ENCODE results near the gene CDK4. TPM values are rescaled to one million over a fixed set of nuclear protein-coding genes. Genes with fewer than 3 reads are reported as not detected.

CDK4 gene
- 122 and 130 TPM in 2 replicates for total RNA-seq

GRCh38 chr12:57751788-57752667 is at the start of gene CDK4:
CDK4 (minus strand) TSS chr12:57752310; CDS start chr12:57751717, 593 bp downstream.

GRCh38 chr12:57782608-57783465 is 30.7 kb upstream of the CDK4 start, which contains the start of gene TSFM:
TSFM (plus strand) TSS chr12:57782787; CDS start chr12:57782802, 15 bp downstream.

DNA sequence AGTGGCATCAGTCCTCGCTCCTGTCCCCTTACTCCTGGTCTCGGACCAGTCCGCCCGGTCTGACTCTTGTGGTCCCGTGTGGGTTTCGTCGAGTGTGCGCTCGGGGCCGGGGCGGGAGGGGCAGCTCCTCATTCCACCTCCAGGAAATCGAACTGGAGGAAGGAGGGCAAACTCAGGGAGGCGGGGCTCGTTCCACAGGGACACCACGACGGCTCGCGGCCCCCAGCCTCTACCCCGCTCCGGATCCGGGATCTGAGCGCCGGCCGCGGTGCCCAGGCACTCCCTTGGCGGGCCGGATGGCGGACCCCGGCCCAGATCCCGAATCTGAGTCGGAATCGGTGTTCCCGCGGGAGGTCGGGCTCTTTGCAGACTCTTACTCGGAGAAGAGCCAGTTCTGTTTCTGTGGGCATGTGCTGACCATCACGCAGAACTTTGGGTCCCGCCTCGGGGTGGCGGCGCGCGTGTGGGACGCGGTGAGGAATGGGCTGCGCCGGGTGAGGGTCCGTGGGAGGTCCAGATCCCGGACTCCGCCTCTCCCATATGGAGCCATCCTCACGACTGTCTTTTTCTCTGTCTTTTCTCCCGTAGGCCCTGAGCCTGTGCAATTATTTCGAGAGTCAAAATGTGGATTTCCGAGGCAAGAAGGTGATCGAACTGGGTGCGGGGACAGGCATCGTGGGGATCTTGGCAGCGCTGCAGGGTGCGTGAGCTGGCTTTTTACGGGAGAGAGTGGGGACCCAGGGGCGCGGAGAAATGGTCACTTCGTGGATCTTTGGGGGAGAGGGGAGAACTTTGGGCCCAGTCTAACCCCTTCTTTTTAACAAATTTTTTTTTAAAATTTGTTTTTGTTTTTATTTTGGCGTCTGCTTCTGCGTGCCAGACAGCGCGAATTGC is 20.6 kb upstream of the CDK4 start, which contains the start of gene EEF1AKMT3:
Gene EEF1AKMT3, plus strand, starts transcription at position 186 of the 894 bp plus-strand sequence. Its CDS starts 111 bp downstream, at position 297.

DNA sequence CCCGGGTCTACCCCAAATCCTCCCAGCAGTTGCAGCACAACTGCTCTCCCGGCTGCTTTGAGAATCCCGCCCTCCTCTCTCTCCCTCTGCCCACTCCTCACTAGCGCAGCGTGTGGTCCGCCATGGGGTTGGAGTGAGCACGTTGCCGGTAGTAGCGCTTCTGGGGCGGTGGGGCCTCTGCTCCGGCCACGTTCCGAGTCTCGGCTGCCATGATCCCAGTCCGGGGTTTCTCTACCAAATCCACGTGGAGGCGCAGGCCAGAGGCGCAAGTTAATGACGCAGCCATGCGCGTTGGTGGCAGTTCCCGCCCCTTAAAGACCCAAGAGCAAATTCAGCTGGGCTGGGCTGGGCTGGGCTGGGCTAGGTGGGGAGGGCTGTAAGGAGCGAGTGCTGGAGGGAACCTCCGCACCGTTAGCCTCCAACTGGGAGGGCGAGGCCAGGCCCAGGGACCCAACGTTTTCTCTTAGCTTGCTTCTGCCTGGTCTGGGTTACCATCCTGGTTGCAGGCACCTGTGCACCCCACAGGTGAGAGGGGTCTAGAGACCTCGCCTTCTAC is 19.8 kb upstream of the CDK4 start, which contains the start of gene METTL1:
Gene METTL1, minus strand, starts transcription at position 233 of the 556 bp plus-strand sequence. Its CDS starts 22 bp downstream, at position 211.

GRCh38 chr12:57766464-57767304 is 14.6 kb upstream of the CDK4 start, which contains the start of gene CYP27B1:
CYP27B1 (minus strand) TSS chr12:57767078; CDS start chr12:57767041, 37 bp downstream.

DNA sequence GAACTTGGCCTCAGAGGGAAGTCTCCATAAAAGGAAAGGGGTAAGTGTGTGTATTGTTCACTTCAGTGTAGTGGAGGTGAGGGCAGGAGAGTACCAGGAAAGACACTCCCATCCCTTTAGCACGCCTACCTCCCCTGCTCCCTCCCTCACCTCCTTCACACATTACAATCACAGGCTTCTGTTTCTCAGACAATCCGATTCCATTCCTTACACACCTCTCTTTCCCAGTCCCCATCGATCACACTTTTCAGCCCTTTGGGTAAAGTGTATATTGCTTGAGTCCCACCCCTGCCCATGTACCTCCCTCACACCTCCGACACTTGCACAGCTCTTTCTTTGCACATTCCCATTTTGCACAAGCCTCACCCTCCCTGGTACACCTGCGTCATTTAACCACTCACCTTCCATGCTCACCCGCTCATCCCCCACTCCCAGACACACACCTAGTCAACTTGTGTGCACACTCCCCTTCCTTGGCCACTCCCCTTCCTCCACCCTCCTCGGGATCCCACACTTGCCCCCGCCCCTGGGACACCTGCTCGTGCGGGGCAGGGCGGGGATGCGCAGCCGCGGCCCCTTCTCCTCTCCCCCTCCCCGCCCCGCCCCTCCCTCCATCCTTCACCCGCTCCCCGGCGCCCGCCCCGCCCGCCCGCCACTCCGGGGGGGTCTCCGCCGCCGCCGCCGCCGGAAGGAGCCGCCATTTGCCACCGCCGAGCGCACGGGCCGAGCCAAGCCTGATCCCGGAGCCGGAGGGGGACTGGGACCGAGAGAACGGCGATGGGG is 2.5 kb upstream of the CDK4 start, which contains the start of gene MARCHF9:
Gene MARCHF9, plus strand, starts transcription at position 693 of the 783 bp plus-strand sequence. CDS start 426 bp downstream, outside the sequence.

DNA sequence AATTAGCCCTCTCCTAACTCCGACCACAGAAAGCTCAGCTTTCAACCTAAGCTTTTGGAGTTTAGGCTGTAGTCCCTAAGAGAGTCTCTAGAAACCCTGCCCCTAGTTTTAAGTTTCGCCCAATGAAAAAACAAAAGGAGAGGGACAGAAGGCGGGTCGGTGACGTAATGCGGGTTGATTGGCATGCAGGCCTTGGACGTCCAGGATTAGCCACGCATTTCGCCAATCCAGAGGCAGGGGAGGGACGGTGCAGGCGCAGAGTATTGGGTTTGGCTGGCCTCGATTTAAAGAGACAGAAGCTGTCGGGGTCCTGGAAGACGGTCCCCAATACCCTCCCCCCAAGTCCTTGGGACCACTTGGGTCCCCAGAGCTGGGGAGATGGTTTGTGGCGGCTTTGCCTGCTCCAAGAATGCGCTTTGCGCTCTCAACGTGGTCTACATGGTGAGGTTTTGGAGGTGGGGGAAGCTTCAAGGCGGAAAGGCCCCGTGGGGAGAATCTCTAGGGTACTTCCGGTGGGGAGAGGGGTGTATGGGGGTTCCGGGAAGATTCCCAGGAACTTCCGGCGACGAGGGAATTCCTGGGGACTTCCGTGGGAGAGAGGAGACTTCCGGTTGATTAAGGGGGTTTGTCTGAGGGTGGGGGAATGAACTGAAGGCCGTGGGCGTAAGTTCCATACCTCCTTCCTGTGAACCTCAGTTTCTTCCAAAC is 7.2 kb downstream of the CDK4 start, which contains the start of gene TSPAN31:
Gene TSPAN31, plus strand, starts transcription at position 263 of the 708 bp plus-strand sequence. Its CDS starts 116 bp downstream, at position 379.

DNA sequence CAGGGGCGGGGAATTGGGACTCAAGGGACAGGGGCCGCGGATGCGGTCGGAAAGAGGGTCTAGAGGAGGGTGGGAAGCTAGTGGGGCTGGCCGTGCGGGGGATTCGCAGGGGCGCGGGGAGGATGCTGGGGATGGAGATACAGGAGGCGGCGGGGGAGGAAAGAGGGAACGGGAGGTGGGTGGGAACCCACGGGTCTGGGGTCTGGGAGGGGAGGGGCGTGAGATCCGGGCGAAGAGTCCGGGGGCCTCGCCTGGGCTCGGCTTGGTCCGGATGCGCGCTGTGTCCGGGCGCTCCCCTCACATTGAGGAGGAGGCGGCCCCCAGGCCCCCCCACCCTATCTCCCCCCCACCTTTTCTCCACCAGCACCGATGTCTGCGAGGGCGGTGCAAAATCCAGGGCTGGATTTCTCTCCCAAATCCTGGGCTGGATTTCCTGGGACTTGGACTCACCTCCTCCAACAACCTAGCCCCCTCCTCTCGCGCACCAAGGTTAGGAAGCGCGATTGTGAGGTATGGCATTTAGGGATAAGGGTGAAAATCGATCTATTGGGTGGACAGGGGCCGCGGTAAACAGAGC is 13.4 kb downstream of the CDK4 start, which contains the start of gene AGAP2:
Gene AGAP2, minus strand, starts transcription at position 82 of the 577 bp plus-strand sequence. CDS start 496 bp downstream, outside the sequence.

Other genes starting within 250 kb of the CDK4 start
- gene DDIT3, start 231.8 kb downstream of the CDK4 start, total RNA-seq, result 8.3 and 13.8 TPM in 2 replicates
- 3.6 and 8.0 TPM in 2 replicates for gene MBD6, start 229.5 kb downstream of the CDK4 start, total RNA-seq
- 144 and 154 TPM in 2 replicates for gene DCTN2, start 205.1 kb downstream of the CDK4 start, total RNA-seq
- 0.14 and 0.21 TPM in 2 replicates for gene KIF5A, start 202.3 kb downstream of the CDK4 start, total RNA-seq
- gene PIP4K2C, start 161.1 kb downstream of the CDK4 start, total RNA-seq, result 31.2 and 41.4 TPM in 2 replicates
- gene DTX3, start 147.5 kb downstream of the CDK4 start, total RNA-seq, result 3.5 and 3.6 TPM in 2 replicates
- 0.19 and 0.99 TPM in 2 replicates for gene ARHGEF25, start 140.9 kb downstream of the CDK4 start, total RNA-seq
- 0.71 and 1.1 TPM in 2 replicates for gene B4GALNT1, start 119.1 kb downstream of the CDK4 start, total RNA-seq
- gene OS9, start 58.2 kb downstream of the CDK4 start, total RNA-seq, result 90.9 and 98.2 TPM in 2 replicates
- gene AGAP2, start 13.6 kb downstream of the CDK4 start, total RNA-seq, result 0.14 and 0.56 TPM in 2 replicates
- gene TSPAN31, start 7.3 kb downstream of the CDK4 start, total RNA-seq, result 44.2 and 70.9 TPM in 2 replicates
- gene MARCHF9, start 2.8 kb upstream of the CDK4 start, total RNA-seq, result 7.9 and 12.8 TPM in 2 replicates
- gene CYP27B1, start 14.8 kb upstream of the CDK4 start, total RNA-seq, result 10.4 and 15.0 TPM in 2 replicates
- gene METTL1, start 19.8 kb upstream of the CDK4 start, total RNA-seq, result 18.8 and 21.2 TPM in 2 replicates
- gene EEF1AKMT3, start 20.3 kb upstream of the CDK4 start, total RNA-seq, result 1.3 and 5.8 TPM in 2 replicates
- 19.8 and 26.4 TPM in 2 replicates for gene TSFM, start 30.5 kb upstream of the CDK4 start, total RNA-seq
- gene AVIL, start 66.4 kb upstream of the CDK4 start, total RNA-seq, result 0.05 and 0.21 TPM in 2 replicates
- gene CTDSP2, start 94.4 kb upstream of the CDK4 start, total RNA-seq, result 39.1 and 54.0 TPM in 2 replicates
- 11.3 and 23.7 TPM in 2 replicates for gene ATP23, start 189.3 kb upstream of the CDK4 start, total RNA-seq